ENCODE data around the gene CAPRIN2. TPM values are rescaled to one million over a fixed set of nuclear protein-coding genes. Genes with fewer than 3 reads are reported as not detected.

The CAPRIN2 gene
- total RNA-seq, 1 donor from 2014 or later, result 23.7 TPM

GRCh38 chr12:30792085-30792484 is 37.3 kb upstream of the CAPRIN2 start:
- Mint-ChIP-seq H3K4me3 (ENCODE audit: unreplicated experiment) (no peak overlapping the region), H3K4me1 (ENCODE audit: low read depth) (peaks cover 26% of the 10 kb centered on the region), H3K27me3 (ENCODE audit: low read depth) (no peaks in the 10 kb centered on the region), H3K27ac (ENCODE audit: unreplicated experiment) (no peak overlapping the region), H3K36me3 (ENCODE audit: low read depth) (no peaks in the 10 kb centered on the region), H3K9me3 (ENCODE audit: low read depth) (no peaks in the 10 kb centered on the region)
- DNase-seq (ENCODE audit: low spot score), result no peak
- TF ChIP-seq CTCF (IDR thresholded peaks at IDR 0.05), result no peak

GRCh38 chr12:30788754-30789153 is 34.0 kb upstream of the CAPRIN2 start:
- peaks cover 15% of the 10 kb centered on the region for H3K9me3 Mint-ChIP-seq (ENCODE audit: low read depth)
- H3K27me3 Mint-ChIP-seq (ENCODE audit: low read depth), result no peaks in the 10 kb centered on the region
- H3K36me3 Mint-ChIP-seq (ENCODE audit: low read depth), result peaks cover 6% of the 10 kb centered on the region
- no peak overlapping the region for H3K27ac Mint-ChIP-seq (ENCODE audit: unreplicated experiment)
- DNase-seq (ENCODE audit: low spot score), result no peak
- H3K4me1 Mint-ChIP-seq (ENCODE audit: low read depth), result peaks cover 8% of the 10 kb centered on the region
- TF ChIP-seq CTCF (IDR thresholded peaks at IDR 0.05), result no peak
- H3K4me3 Mint-ChIP-seq (ENCODE audit: unreplicated experiment), result no peak overlapping the region

- Mint-ChIP-seq H3K4me3 (ENCODE audit: unreplicated experiment) (no peak overlapping the region), H3K36me3 (ENCODE audit: low read depth) (peaks cover 6% of the 10 kb centered on the region), H3K27me3 (ENCODE audit: low read depth) (no peaks in the 10 kb centered on the region), H3K27ac (ENCODE audit: unreplicated experiment) (no peak overlapping the region), H3K9me3 (ENCODE audit: low read depth) (peaks cover 15% of the 10 kb centered on the region), H3K4me1 (ENCODE audit: low read depth) (no peaks in the 10 kb centered on the region)
- DNase-seq (ENCODE audit: low spot score), result no peak
- TF ChIP-seq CTCF (IDR thresholded peaks at IDR 0.05), result no peak
Observed at GRCh38 chr12:30785630-30786029, 30.9 kb upstream of the CAPRIN2 start.

- no peak for DNase-seq (ENCODE audit: low spot score)
- no peak overlapping the region for H3K4me3 Mint-ChIP-seq (ENCODE audit: unreplicated experiment)
- no peak for TF ChIP-seq CTCF (IDR thresholded peaks at IDR 0.05)
- no peak overlapping the region for H3K27ac Mint-ChIP-seq (ENCODE audit: unreplicated experiment)
- H3K4me1 Mint-ChIP-seq (ENCODE audit: low read depth), result no peaks in the 10 kb centered on the region
- no peaks in the 10 kb centered on the region for H3K27me3 Mint-ChIP-seq (ENCODE audit: low read depth)
- H3K36me3 Mint-ChIP-seq (ENCODE audit: low read depth), result peaks cover 6% of the 10 kb centered on the region
- H3K9me3 Mint-ChIP-seq (ENCODE audit: low read depth), result peaks cover 15% of the 10 kb centered on the region
Observed at GRCh38 chr12:30784508-30784907, 29.8 kb upstream of the CAPRIN2 start.

GRCh38 chr12:30783946-30784345 is 29.2 kb upstream of the CAPRIN2 start:
- no peak for DNase-seq (ENCODE audit: low spot score)
- Mint-ChIP-seq H3K36me3 (ENCODE audit: low read depth) (peaks cover 6% of the 10 kb centered on the region), H3K4me1 (ENCODE audit: low read depth) (no peaks in the 10 kb centered on the region), H3K27me3 (ENCODE audit: low read depth) (no peaks in the 10 kb centered on the region), H3K9me3 (ENCODE audit: low read depth) (peaks cover 15% of the 10 kb centered on the region), H3K27ac (ENCODE audit: unreplicated experiment) (no peak overlapping the region), H3K4me3 (ENCODE audit: unreplicated experiment) (no peak overlapping the region)
- TF ChIP-seq CTCF (IDR thresholded peaks at IDR 0.05), result no peak
